ENCODE results near the gene LMNA. TPM values are rescaled to one million over a fixed set of nuclear protein-coding genes. Genes with fewer than 3 reads are reported as not detected.

Gene LMNA
- total RNA-seq, 2 experiments from 2014 or later: 184 to 218 TPM

GRCh38 chr1:156143765-156144489 lies 29.4 kb downstream of the LMNA start:
- Mint-ChIP-seq H3K27ac (peak overlapping the region; percentile 49), H3K4me1 (peaks cover 30% of the 10 kb centered on the region), H3K4me3 (no peak overlapping the region), H3K36me3 (ENCODE audit: low read depth) (peaks cover 7% of the 10 kb centered on the region), H3K27me3 (no peaks in the 10 kb centered on the region), H3K9me3 (ENCODE audit: low read depth) (no peaks in the 10 kb centered on the region)
- ATAC-seq (no peak), DNase-seq (no peak)
- intact Hi-C loops (cut with DNase I, micrococcal nuclease): loop anchor here (10.0 kb wide), 2 partner anchors 171 to 301 kb away; no protein-coding TSS in a partner anchor
- CTCF ChIA-PET: interaction anchor here (0.6 to 13.4 kb wide), 7 partner anchors 11 to 176 kb away, joined by 3 to 229 read pairs (median 4); partner anchors contain the start of gene PMF1
- POLR2A ChIA-PET: no interaction called here

DNA sequence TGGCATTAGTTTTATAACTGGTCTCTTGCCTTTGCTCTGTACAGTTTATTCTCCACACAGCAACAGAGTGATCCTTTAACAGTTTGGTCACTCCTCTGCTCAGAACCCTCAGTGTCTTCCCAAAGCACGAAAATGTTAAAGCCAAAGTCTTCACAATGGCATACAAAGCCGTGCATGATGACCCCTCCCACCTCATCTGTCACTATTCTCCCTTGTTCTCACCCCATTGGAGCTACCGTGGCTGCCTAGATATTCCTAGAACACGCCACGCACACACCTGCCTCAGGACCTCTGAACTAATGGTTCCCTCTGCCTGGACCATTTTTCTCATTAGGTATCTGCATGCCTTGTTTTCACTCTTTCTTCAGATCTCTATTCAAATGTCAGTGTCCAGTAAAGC lies 30.2 kb downstream of the LMNA start:
- ATAC-seq (no peak), DNase-seq (no peak)
- Mint-ChIP-seq H3K9me3 (ENCODE audit: low read depth) (no peaks in the 10 kb centered on the region), H3K27me3 (no peaks in the 10 kb centered on the region), H3K36me3 (ENCODE audit: low read depth) (peaks cover 5% of the 10 kb centered on the region), H3K4me3 (no peak overlapping the region), H3K27ac (no peak overlapping the region), H3K4me1 (peaks cover 33% of the 10 kb centered on the region)
- intact Hi-C loops (cut with DNase I, micrococcal nuclease): loop anchor here (5.0 to 10.0 kb wide), 3 partner anchors 170 to 300 kb away; partner anchors contain the start of genes CCT3 (in 1 of the 2) and TSACC (in 1 of the 2)
- POLR2A ChIA-PET: no interaction called here
- CTCF ChIA-PET: interaction anchor here (0.7 to 13.4 kb wide), 8 partner anchors 10 to 178 kb away, joined by 3 to 229 read pairs (median 4); no protein-coding TSS in a partner anchor

- no peak overlapping the region for H3K4me3 Mint-ChIP-seq
- CTCF ChIA-PET: interaction anchor here (0.6 to 13.4 kb wide), 17 partner anchors 10 to 177 kb away, joined by 3 to 229 read pairs (median 3); partner anchors contain the start of gene PMF1
These were observed 31.1 kb downstream of the LMNA start for GRCh38 chr1:156145650-156146019.

DNA sequence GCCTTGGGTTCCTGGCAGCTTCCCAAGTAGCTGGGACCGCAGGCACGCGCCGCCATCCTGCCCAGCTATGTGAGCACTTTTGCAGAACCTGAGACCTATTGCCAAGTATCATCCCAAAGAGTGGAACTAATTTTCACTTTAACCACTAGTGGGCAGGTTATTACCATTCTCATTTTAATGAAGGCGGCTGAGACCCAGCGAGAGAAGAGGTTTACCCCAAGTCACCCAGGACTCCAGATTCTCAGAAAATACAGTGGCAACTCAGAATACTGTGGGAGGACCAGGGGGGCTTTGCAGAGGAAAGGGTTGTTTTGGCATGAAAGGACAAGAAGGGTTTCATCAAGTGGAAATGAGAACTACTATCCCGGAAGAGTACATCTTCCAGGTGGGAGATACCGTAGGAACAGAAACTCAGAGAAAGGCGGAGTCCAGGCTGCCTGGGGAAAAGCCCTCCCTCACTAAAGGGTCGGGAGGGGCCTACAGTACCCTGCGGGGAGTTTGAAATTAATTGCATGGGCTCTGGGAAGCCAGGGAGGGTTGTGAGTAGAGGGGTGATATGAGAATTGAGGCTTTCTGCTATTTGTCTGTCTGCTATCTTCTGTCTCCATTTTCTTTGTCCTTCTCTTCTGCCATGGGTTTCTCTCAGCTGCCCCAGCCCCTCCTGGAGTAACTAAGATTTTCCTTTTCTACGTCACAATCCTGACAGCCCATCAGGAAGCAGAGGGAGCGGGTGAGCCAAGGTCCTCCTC lies 31.7 kb downstream of the LMNA start:
- CTCF ChIA-PET: interaction anchor here (0.6 to 13.4 kb wide), 25 partner anchors 9 to 176 kb away, joined by 3 to 229 read pairs (median 3); partner anchors contain the start of genes PAQR6, PMF1 and SMG5
- H3K27ac Mint-ChIP-seq: peak overlapping the region; percentile 85
- ATAC-seq (peak; percentile 82), DNase-seq (peak; percentile 67)
- no peaks in the 10 kb centered on the region for H3K9me3 Mint-ChIP-seq (ENCODE audit: low read depth)
- peak overlapping the region; percentile 37 for H3K4me3 Mint-ChIP-seq
- intact Hi-C loops (cut with DNase I, micrococcal nuclease): loop anchor here (1.0 to 10.0 kb wide), 7 partner anchors 47 to 299 kb away; partner anchors contain the start of genes CCT3 (in 1 of the 2), SMG5 (in 1 of the 2) and TSACC (in 1 of the 2)
- POLR2A ChIA-PET: interaction anchor here (0.6 to 1.0 kb wide), 3 partner anchors 66 to 97 kb away, joined by 3 to 4 read pairs (median 4); partner anchors contain the start of gene PMF1
- H3K36me3 Mint-ChIP-seq (ENCODE audit: low read depth): no peaks in the 10 kb centered on the region
- peaks cover 46% of the 10 kb centered on the region for H3K4me1 Mint-ChIP-seq
- no peaks in the 10 kb centered on the region for H3K27me3 Mint-ChIP-seq

More at GRCh38 chr1:156145650-156146019, 31.1 kb downstream of the LMNA start:
- intact Hi-C loops (cut with DNase I, micrococcal nuclease): loop anchor here (1.0 to 10.0 kb wide), 7 partner anchors 47 to 299 kb away; partner anchors contain the start of genes CCT3 (in 1 of the 2), SMG5 (in 1 of the 2) and TSACC (in 1 of the 2)
- ATAC-seq: no peak
- DNase-seq: no peak
- H3K27ac Mint-ChIP-seq: peak overlapping the region; percentile 23
- no peaks in the 10 kb centered on the region for H3K36me3 Mint-ChIP-seq (ENCODE audit: low read depth)
- H3K27me3 Mint-ChIP-seq: no peaks in the 10 kb centered on the region
- POLR2A ChIA-PET: interaction anchor here (0.6 to 1.0 kb wide), 3 partner anchors 67 to 97 kb away, joined by 3 to 4 read pairs (median 4); partner anchors contain the start of gene PMF1
- peaks cover 40% of the 10 kb centered on the region for H3K4me1 Mint-ChIP-seq
- H3K9me3 Mint-ChIP-seq (ENCODE audit: low read depth): no peaks in the 10 kb centered on the region

- H3K27ac Mint-ChIP-seq: peak overlapping the region; percentile 85
- intact Hi-C loops (cut with DNase I, micrococcal nuclease): loop anchor here (1.0 to 10.0 kb wide), 7 partner anchors 46 to 298 kb away; partner anchors contain the start of genes CCT3 (in 1 of the 2), SMG5 (in 1 of the 2) and TSACC (in 1 of the 2)
- H3K36me3 Mint-ChIP-seq (ENCODE audit: low read depth): no peaks in the 10 kb centered on the region
- H3K27me3 Mint-ChIP-seq: no peaks in the 10 kb centered on the region
- DNase-seq: peak; percentile 54
- peaks cover 48% of the 10 kb centered on the region for H3K4me1 Mint-ChIP-seq
- ChIA-PET CTCF (interaction anchor here (0.5 to 13.4 kb wide), 16 partner anchors 18 to 173 kb away, joined by 3 to 229 read pairs (median 3); partner anchors contain the start of genes PAQR6 and SMG5), POLR2A (interaction anchor here (0.6 kb wide), 1 partner anchor 72 kb away, joined by 3 read pairs; no protein-coding TSS in a partner anchor)
- peak overlapping the region; percentile 37 for H3K4me3 Mint-ChIP-seq
- peak; percentile 23 for ATAC-seq
- H3K9me3 Mint-ChIP-seq (ENCODE audit: low read depth): no peaks in the 10 kb centered on the region
These were observed 32.4 kb downstream of the LMNA start for GRCh38 chr1:156146769-156147405.

- ChIA-PET CTCF (interaction anchor here (0.7 to 13.4 kb wide), 6 partner anchors 25 to 82 kb away, joined by 3 to 229 read pairs (median 4); no protein-coding TSS in a partner anchor), POLR2A (interaction anchor here (1.1 kb wide), 1 partner anchor 75 kb away, joined by 3 read pairs; no protein-coding TSS in a partner anchor)
- H3K36me3 Mint-ChIP-seq (ENCODE audit: low read depth): no peaks in the 10 kb centered on the region
- ATAC-seq: no peak
- peaks cover 61% of the 10 kb centered on the region for H3K4me1 Mint-ChIP-seq
- no peaks in the 10 kb centered on the region for H3K9me3 Mint-ChIP-seq (ENCODE audit: low read depth)
- no peaks in the 10 kb centered on the region for H3K27me3 Mint-ChIP-seq
- no peak for DNase-seq
- peak overlapping the region; percentile 88 for H3K27ac Mint-ChIP-seq
- intact Hi-C loops (cut with DNase I, micrococcal nuclease): loop anchor here (5.0 to 10.0 kb wide), 3 partner anchors 167 to 297 kb away; partner anchors contain the start of genes CCT3 (in 1 of the 2) and TSACC (in 1 of the 2)
- H3K4me3 Mint-ChIP-seq: no peak overlapping the region
These were observed 33.7 kb downstream of the LMNA start for GRCh38 chr1:156148216-156148615.

GRCh38 chr1:156149374-156150332 lies 35.1 kb downstream of the LMNA start:
- ChIA-PET POLR2A (interaction anchor here (1.4 kb wide), 1 partner anchor 11 kb away, joined by 5 read pairs; no protein-coding TSS in a partner anchor), CTCF (interaction anchor here (0.5 to 13.4 kb wide), 11 partner anchors 9 to 349 kb away, joined by 3 to 229 read pairs (median 4); no protein-coding TSS in a partner anchor)
- Mint-ChIP-seq H3K36me3 (ENCODE audit: low read depth) (no peaks in the 10 kb centered on the region), H3K27ac (peak overlapping the region; percentile 53), H3K4me1 (peaks cover 75% of the 10 kb centered on the region), H3K27me3 (no peaks in the 10 kb centered on the region), H3K4me3 (no peak overlapping the region), H3K9me3 (ENCODE audit: low read depth) (no peaks in the 10 kb centered on the region)
- no peak for ATAC-seq
- DNase-seq: no peak
- intact Hi-C loops (cut with DNase I, micrococcal nuclease): loop anchor here (5.0 to 10.0 kb wide), 3 partner anchors 165 to 295 kb away; partner anchors contain the start of genes CCT3 (in 1 of the 2) and TSACC (in 1 of the 2)

GRCh38 chr1:156150333-156151011 lies 36.0 kb downstream of the LMNA start:
- Mint-ChIP-seq H3K27ac (peak overlapping the region; percentile 53), H3K36me3 (ENCODE audit: low read depth) (peaks cover 3% of the 10 kb centered on the region), H3K4me1 (peaks cover 76% of the 10 kb centered on the region), H3K4me3 (no peak overlapping the region), H3K27me3 (no peaks in the 10 kb centered on the region), H3K9me3 (ENCODE audit: low read depth) (no peaks in the 10 kb centered on the region)
- DNase-seq: peak; percentile 52
- intact Hi-C loops (cut with DNase I, micrococcal nuclease): no loop called here
- no peak for ATAC-seq
- CTCF ChIA-PET: interaction anchor here (0.5 to 13.4 kb wide), 10 partner anchors 10 to 359 kb away, joined by 3 to 229 read pairs (median 4); no protein-coding TSS in a partner anchor
- POLR2A ChIA-PET: interaction anchor here (0.6 to 1.4 kb wide), 3 partner anchors 11 to 75 kb away, joined by 3 to 6 read pairs (median 5); no protein-coding TSS in a partner anchor
